Measurements from ENCODE around the gene DSCAML1.

DNA sequence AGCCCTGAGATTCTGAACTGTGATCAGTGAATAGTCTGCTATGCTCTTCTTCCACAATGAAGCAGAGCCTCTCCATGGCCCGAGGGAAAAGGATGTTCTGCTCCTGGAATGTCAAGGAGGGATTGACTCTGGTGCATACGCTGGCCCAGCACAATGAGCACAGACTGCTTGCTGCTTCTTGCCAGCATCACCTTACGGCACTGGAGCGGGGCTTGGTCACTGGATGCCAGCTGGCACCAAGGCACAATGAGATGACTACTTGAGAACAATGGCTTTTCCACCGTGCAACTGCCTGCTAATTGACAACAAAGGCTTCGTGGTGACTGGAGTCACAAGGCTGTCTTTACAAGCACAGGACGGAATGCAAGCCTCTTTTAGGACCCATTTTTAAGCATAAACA lies 139.2 kb downstream of the DSCAML1 start:
- TF ChIP-seq POLR2AphosphoS5 (IDR thresholded peaks at IDR 0.05; ENCODE audit: low read depth, low read length) (no peak), POU2F2 (IDR thresholded peaks at IDR 0.05; ENCODE audit: low read depth, low read length) (no peak)

Measured in GM12891 (cell line).